Lower leg skin (tissue), 4 donors: Measurements from ENCODE around the gene DPPA3. TPM values are rescaled to one million over a fixed set of nuclear protein-coding genes. Genes with fewer than 3 reads are reported as not detected.

Source experiments
- DNase-seq, 2 donors: peaks; one replicate each; pipeline ENCODE4 v3.0.0-alpha.2; 2019; ENCODE audit warnings: low spot score in 2 of 2
- H3K4me3 ChIP-seq: fragments of 200-600 bp; sonication (generic); 2 replicates; pipeline ENCODE4 v1.5.1; 2017; ENCODE audit warnings: mild to moderate bottlenecking, low read depth; ENCODE audit not compliant: poor library complexity, severe bottlenecking
- CTCF ChIP-seq, 3 donors: fragments of 450-650 bp; IDR thresholded peaks; one replicate each; pipeline ENCODE4 v1.5.1; 2016; ENCODE audit warnings: antibody characterized with exemption in 3 of 3, mild to moderate bottlenecking in 3 of 3, moderate library complexity in 2 of 3
- POLR2A ChIP-seq, 2 donors: fragments of 450-650 bp; IDR thresholded peaks; one replicate each; pipeline ENCODE4 v1.6.1; 2016 to 2017; ENCODE audit warnings: antibody characterized with exemption in 2 of 2, mild to moderate bottlenecking in 1 of 2, moderate library complexity in 1 of 2
- WGBS, 2 donors: methylation state at CpG; one replicate each; pipeline ENCODE4 v1.1.5; 2018; 5-methylcytosine and 5-hydroxymethylcytosine counted together
- intact Hi-C: fragments of 100-400 bp; cut with DNase I; formaldehyde crosslinking; loops from one replicate; pipeline ENCODE4 v1.15.0; 2023; ENCODE audit warnings: low total_unique reads
- total RNA-seq, 4 donors: library from RNA; depleted of rRNA; stranded (reverse); fragments of >200 nt; gene quantifications; one replicate each; pipeline ENCODE4 v1.1.0, GENCODE V29; 2016

The DPPA3 gene
- total RNA-seq, 4 donors from 2014 or later = not detected

DNA sequence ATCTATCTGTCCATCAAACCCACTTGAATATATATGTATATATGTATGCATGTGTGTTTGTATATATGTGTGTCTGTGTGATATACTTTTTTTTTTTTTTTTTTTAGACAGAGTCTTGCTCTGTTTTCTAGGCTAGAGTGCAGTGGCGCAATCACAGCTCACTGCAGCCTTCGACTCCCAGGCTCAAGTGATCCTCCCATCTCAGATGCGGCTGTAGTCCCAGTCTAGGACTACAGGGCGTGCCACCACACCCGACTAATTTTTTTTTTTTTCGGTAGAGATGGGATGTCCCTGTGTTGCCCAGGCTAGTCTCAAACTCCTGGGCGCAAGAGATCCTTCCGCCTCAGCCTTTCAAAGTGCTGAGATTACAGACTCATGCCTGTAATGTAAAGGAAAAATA is 32.5 kb upstream of the DPPA3 start:
- no peak overlapping the region for H3K4me3 ChIP-seq
- TF ChIP-seq POLR2A (IDR thresholded peaks at IDR 0.05) (no peak), CTCF (IDR thresholded peaks at IDR 0.05) (no peak)
- no peak for DNase-seq
- 51 to 62% methylated on average over 8 of the region's 8 CpGs for WGBS, 2 donors
- intact Hi-C loops = no loop called here

DNA sequence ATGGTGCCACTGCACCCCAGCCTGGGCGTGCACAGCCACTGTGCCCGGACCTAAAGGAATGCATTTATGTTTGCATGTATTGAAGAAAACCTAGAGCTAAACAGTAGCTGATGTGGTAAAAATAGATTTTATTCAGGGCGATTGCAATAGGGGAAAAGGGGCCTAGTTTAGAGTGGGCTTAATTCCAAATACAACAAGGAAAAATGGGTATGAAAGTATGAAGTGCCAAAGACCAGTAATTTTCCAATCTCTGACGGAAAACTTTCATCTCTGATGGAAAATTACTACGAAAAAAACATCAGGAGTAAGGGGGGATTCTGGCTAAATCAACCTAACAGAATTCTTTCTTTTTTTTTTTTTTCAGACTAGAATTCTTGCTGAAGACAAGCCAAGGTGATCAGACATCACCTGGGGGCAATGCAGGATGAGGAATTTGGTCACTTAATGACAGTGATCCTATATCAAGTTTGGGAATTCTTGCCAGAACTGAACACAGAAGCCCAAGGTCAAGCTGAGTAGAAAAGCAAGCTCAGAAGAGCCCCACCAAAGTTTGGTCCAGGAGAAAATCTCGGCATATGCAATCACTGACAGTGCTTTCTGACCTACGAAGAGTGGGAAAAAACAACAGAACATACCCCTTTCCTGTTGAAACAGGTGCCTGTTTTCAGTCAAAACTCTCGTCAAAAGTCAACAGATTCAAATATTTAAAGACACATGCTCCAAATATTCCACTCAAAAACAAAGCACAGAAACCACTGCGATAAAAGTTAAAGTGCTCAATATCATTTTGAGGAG is 31.8 kb upstream of the DPPA3 start:
- WGBS, 2 donors = 48 to 51% methylated on average over 9 of the region's 9 CpGs
- H3K4me3 ChIP-seq = no peak overlapping the region
- intact Hi-C loops = no loop called here
- TF ChIP-seq CTCF (IDR thresholded peaks at IDR 0.05) (no peak), POLR2A (IDR thresholded peaks at IDR 0.05) (no peak)
- no peak for DNase-seq

DNA sequence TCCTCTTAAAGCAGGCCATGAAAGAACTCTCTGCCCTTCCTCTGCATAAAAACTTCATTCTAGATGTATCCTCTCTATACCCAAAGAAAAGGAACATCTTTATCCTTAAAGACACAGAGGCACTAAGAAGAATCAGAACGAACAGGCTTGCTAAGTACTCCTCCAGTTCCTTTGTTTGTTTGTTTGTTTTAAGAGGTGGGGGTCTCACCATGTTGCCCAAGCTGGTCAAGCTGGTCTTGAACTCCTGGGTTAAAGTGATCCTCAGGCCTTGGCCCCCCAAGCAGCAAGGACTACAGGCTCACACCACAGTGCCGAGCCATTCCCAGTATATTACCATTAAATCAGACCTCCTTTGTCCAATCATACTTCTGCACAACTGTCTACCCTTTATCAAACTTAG is 29.7 kb upstream of the DPPA3 start:
- DNase-seq = no peak
- TF ChIP-seq CTCF (IDR thresholded peaks at IDR 0.05) (no peak), POLR2A (IDR thresholded peaks at IDR 0.05) (no peak)
- WGBS, 2 donors = 73 to 80% methylated on average over 2 of the region's 2 CpGs
- no peak overlapping the region for H3K4me3 ChIP-seq
- intact Hi-C loops = no loop called here

- 77 to 80% methylated on average over 6 of the region's 6 CpGs for WGBS, 2 donors
- intact Hi-C loops = no loop called here
- no peak for TF ChIP-seq CTCF (IDR thresholded peaks at IDR 0.05)
- no peak for TF ChIP-seq POLR2A (IDR thresholded peaks at IDR 0.05)
- H3K4me3 ChIP-seq = no peak overlapping the region
- no peak for DNase-seq
These were observed 17.4 kb upstream of the DPPA3 start for GRCh38 chr12:7693793-7694192.

DNA sequence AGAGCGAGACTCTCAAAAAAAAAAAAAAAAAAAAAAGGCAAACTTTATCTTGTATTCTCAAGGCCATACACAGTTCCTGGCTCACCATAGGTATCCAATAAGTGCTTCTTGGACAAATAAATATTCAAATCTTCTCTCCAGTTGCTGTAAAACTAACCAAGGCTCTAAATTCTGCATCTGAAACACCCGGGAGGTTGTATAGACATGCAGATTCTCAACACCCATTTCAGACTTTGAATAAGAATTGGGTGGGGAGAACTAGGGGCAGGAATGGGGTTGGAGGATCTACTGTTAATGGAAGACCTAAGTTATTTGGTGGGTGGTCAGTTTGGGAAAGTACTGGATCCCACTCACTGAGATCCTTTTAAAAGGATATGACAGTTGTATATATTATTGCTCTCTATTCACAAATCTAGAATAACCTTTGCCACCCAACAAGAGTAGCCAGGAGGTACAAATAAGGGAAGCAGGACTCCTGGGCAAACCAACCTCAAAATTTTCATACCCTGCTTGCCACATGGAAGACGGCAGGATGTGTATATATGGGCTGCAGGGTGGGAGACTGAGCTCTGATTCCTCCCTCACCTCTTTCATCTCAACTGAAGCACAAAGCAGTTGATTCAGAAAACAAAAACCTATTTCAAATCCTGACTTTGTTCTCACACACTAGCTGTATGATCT is 16.5 kb upstream of the DPPA3 start:
- intact Hi-C loops = no loop called here
- no peak for DNase-seq
- 67 to 69% methylated on average over 3 of the region's 3 CpGs for WGBS, 2 donors
- H3K4me3 ChIP-seq = no peak overlapping the region
- TF ChIP-seq CTCF (IDR thresholded peaks at IDR 0.05) = no peak
- TF ChIP-seq POLR2A (IDR thresholded peaks at IDR 0.05) = no peak
